B cell (primary cell): ENCODE data around the gene SPATA31A6. TPM values are rescaled to one million over a fixed set of nuclear protein-coding genes. Genes with fewer than 3 reads are reported as not detected.
"Not testable (repeated sequence)": the region's sequence is repeated elsewhere in the genome, so short reads cannot be mapped to it uniquely, and the experiment has no call there.

ENCODE experiments used
- ATAC-seq: fragments of 200-7000 bp; cut with Tn5 transposase; one replicate; pipeline ENCODE4 v1.10.0; 2021; ENCODE audit warnings: low read depth, mild to moderate bottlenecking, moderate number of reproducible peaks, moderate library complexity
- CTCF ChIA-PET: fragments of 350-600 bp; sonication (Branson Sonifier 250); formaldehyde crosslinking; loops from one replicate; lab custom pipeline; 2021; ENCODE audit warnings: antibody characterized with exemption, inconsistent platforms; lab: Charles Lee
- POLR2A ChIA-PET: fragments of 350-600 bp; sonication (Branson Sonifier 250); formaldehyde crosslinking; loops from one replicate; lab custom pipeline; 2021; ENCODE audit warnings: antibody characterized with exemption; lab: Charles Lee
- DNase-seq: peaks from one replicate; pipeline ENCODE4 v3.0.0; 2013
- H2AFZ ChIP-seq: 2 replicates; pipeline ENCODE4 v1.6.1; 2012; ENCODE audit warnings: mild to moderate bottlenecking, low read depth, low read length; ENCODE audit not compliant: insufficient read depth, poor library complexity, severe bottlenecking
- H3K27ac ChIP-seq, 2 donors: 1 replicate in 1 of 2; 2 replicates in 1 of 2; pipeline ENCODE4 v1.5.1; 2012 to 2013; ENCODE audit warnings: low read length in 2 of 2, mild to moderate bottlenecking in 2 of 2, moderate library complexity in 1 of 2
- H3K27me3 ChIP-seq, 4 experiments: fragments of 200-600 bp in 1 of 4; sonication (generic) in 1 of 4; replicated peaks in 1 of 4; 1 replicate in 2 of 4; 2 replicates in 2 of 4; pipeline versions ENCODE4 v1.6.1 to v1.7.0; 2013 to 2016; ENCODE audit warnings: low read length in 3 of 4, mild to moderate bottlenecking in 2 of 4, mixed read lengths in 1 of 4, moderate library complexity in 1 of 4; ENCODE audit not compliant: insufficient read depth in 4 of 4, control insufficient read depth in 3 of 4; ENCODE audit errors: control extremely low read depth in 1 of 4
- H3K36me3 ChIP-seq, 2 experiments: replicated peaks in 1 of 2; 1 replicate in 1 of 2; 2 replicates in 1 of 2; pipeline versions ENCODE4 v1.6.1 to v1.7.1; 2013; ENCODE audit warnings: low read length in 1 of 2; ENCODE audit not compliant: insufficient read depth in 2 of 2, control insufficient read depth in 1 of 2; ENCODE audit errors: control extremely low read depth in 1 of 2, extremely low read depth in 1 of 2
- H3K4me1 ChIP-seq, 2 donors: fragments of 200-600 bp in 1 of 2; sonication (generic) in 1 of 2; 1 replicate in 1 of 2; 2 replicates in 1 of 2; pipeline versions ENCODE4 v1.5.1 to v1.6.1; 2013 to 2017; ENCODE audit warnings: low read length in 2 of 2; ENCODE audit not compliant: control insufficient read depth in 2 of 2, insufficient read depth in 2 of 2
- H3K4me2 ChIP-seq: replicated peaks from 2 replicates; pipeline ENCODE3; 2012; ENCODE audit warnings: mild to moderate bottlenecking, low read depth, low read length; ENCODE audit not compliant: poor library complexity, severe bottlenecking
- H3K4me3 ChIP-seq, 5 experiments: fragments of 200-600 bp in 1 of 5; sonication (generic) in 1 of 5; 1 replicate in 3 of 5; 2 replicates in 2 of 5; pipeline versions ENCODE4 v1.5.1 to v1.7.0; 2011 to 2016; ENCODE audit warnings: low read length in 4 of 5, mild to moderate bottlenecking in 4 of 5, low read depth in 2 of 5, control low read depth in 1 of 5, moderate library complexity in 1 of 5; ENCODE audit not compliant: insufficient read depth in 1 of 5; ENCODE audit errors: control extremely low read depth in 1 of 5, extremely low read depth in 1 of 5
- H3K79me2 ChIP-seq: fragments of 200-600 bp; sonication (generic); one replicate; pipeline ENCODE4 v1.6.0; 2016; ENCODE audit warnings: low read length; ENCODE audit not compliant: control insufficient read depth, insufficient read depth
- H3K9ac ChIP-seq: fragments of 200-600 bp; sonication (generic); 2 replicates; pipeline ENCODE4 v1.6.1; 2017; ENCODE audit warnings: mild to moderate bottlenecking, low read length, moderate library complexity
- H3K9me3 ChIP-seq, 3 donors: one replicate each; pipeline versions ENCODE4 v1.6.1 to v1.7.1; 2013; ENCODE audit warnings: low read length in 2 of 3; ENCODE audit not compliant: control insufficient read depth in 2 of 3, insufficient read depth in 1 of 3; ENCODE audit errors: control extremely low read depth in 1 of 3
- H4K20me1 ChIP-seq: 2 replicates; pipeline ENCODE4 v1.6.0; 2012; ENCODE audit warnings: mild to moderate bottlenecking, low read length; ENCODE audit not compliant: insufficient read depth, control insufficient read depth, poor library complexity, severe bottlenecking
- H3K27ac Mint-ChIP-seq: one replicate; pipeline ENCODE4 v1.8.0; 2021; ENCODE audit warnings: mixed read lengths
- H3K27me3 Mint-ChIP-seq: one replicate; pipeline ENCODE4 v1.8.0; 2021; ENCODE audit warnings: mixed read lengths
- H3K4me1 Mint-ChIP-seq: one replicate; pipeline ENCODE4 v1.8.0; 2021; ENCODE audit warnings: mixed read lengths
- H3K4me3 Mint-ChIP-seq: one replicate; pipeline ENCODE4 v1.8.0; 2021; ENCODE audit warnings: mixed read lengths
- H3K9me3 Mint-ChIP-seq: one replicate; pipeline ENCODE4 v1.8.0; 2022; ENCODE audit warnings: mixed read lengths; ENCODE audit not compliant: insufficient read depth
- WGBS: methylation state at CpG from one replicate; pipeline ENCODE4 v1.1.5; 2013; ENCODE audit warnings: missing lambda C conversion rate; ENCODE audit not compliant: insufficient coverage; 5-methylcytosine and 5-hydroxymethylcytosine counted together
- intact Hi-C: fragments of 100-400 bp; cut with micrococcal nuclease; formaldehyde crosslinking; loops from one replicate; pipeline ENCODE4 v1.10.0; 2022
- polyA minus RNA-seq: library from RNA; depleted of rRNA, polyadenylated mRNA; stranded (reverse); fragments of >200 nt; gene quantifications from 2 replicates; pipeline ENCODE4 v1.2.3, GENCODE V29; 2012
- polyA plus RNA-seq: library from polyadenylated mRNA; depleted of rRNA; stranded (reverse); fragments of >200 nt; gene quantifications from 2 replicates; pipeline ENCODE4 v1.2.3, GENCODE V29; 2012
- total RNA-seq, 2 donors: library from RNA; stranded (reverse); fragments of 120-200 nt in 1 of 2; gene quantifications; 1 replicate in 1 of 2; 2 replicates in 1 of 2; pipeline versions ENCODE4 v1.2.3 to v1.2.4, GENCODE V29; 2013 to 2022

The SPATA31A6 gene
- total RNA-seq (not detected in 2 replicates), polyA plus RNA-seq (not detected in 2 replicates), polyA minus RNA-seq (not detected in 2 replicates)
- total RNA-seq (2013) = not detected

DNA sequence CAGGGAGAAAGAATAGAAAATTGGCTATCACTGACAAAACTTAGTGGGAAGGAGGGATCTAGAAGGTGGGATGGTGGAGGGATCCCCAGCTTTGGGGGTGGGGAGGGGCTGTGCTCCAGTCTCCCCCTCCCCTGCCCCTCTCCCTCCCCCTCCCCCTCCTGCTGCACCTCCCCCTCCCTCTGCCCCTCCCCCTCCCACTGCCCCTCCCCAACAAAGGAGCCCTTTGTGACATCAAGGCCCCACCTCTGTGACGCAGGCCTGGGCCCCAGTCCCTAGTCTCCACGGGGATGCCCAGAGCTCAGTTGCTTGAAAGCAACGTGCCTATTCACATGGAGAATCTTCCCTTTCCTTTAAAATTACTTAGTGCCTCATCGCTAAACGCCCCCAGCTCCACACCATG is at the start of gene SPATA31A6:
TSS of gene SPATA31A6 (plus strand) at position 301 of the 400 bp plus-strand sequence. CDS start at position 330, 29 bp downstream.
- CTCF ChIA-PET, H3K36me3 ChIP-seq, H3K9ac ChIP-seq, intact Hi-C loops, ATAC-seq, H3K4me1 Mint-ChIP-seq, H3K4me3 Mint-ChIP-seq, H3K4me2 ChIP-seq, DNase-seq, H3K27ac ChIP-seq, H4K20me1 ChIP-seq, H3K9me3 ChIP-seq, H3K27me3 Mint-ChIP-seq, H3K27me3 ChIP-seq, POLR2A ChIA-PET, H3K27ac Mint-ChIP-seq, H3K9me3 Mint-ChIP-seq, H3K4me1 ChIP-seq, H3K79me2 ChIP-seq, H2AFZ ChIP-seq, H3K4me3 ChIP-seq: not testable (repeated sequence)
- WGBS = 93% methylated on average over 5 of the region's 5 CpGs

- H3K36me3 ChIP-seq, H3K4me3 ChIP-seq, intact Hi-C loops, H3K27me3 Mint-ChIP-seq, ATAC-seq, H3K27ac ChIP-seq, H4K20me1 ChIP-seq, H3K9ac ChIP-seq, H3K79me2 ChIP-seq, H2AFZ ChIP-seq, H3K4me3 Mint-ChIP-seq, H3K4me1 Mint-ChIP-seq, H3K27ac Mint-ChIP-seq, H3K4me1 ChIP-seq, POLR2A ChIA-PET, H3K4me2 ChIP-seq, H3K9me3 ChIP-seq, CTCF ChIA-PET, H3K9me3 Mint-ChIP-seq, H3K27me3 ChIP-seq: not testable (repeated sequence)
- DNase-seq = peak; percentile 0
- WGBS = no CpG with 5 or more reads among the region's 1 CpG
These were observed 23.2 kb upstream of the SPATA31A6 start for GRCh38 chr9:42160299-42160698.

GRCh38 chr9:42219861-42220260 is 36.4 kb downstream of the SPATA31A6 start:
- DNase-seq, H3K4me3 ChIP-seq, ATAC-seq, H3K36me3 ChIP-seq, H3K4me1 ChIP-seq, H3K27ac ChIP-seq, H4K20me1 ChIP-seq, CTCF ChIA-PET, H3K4me2 ChIP-seq, intact Hi-C loops, H3K9me3 ChIP-seq, H3K9me3 Mint-ChIP-seq, H2AFZ ChIP-seq, H3K4me1 Mint-ChIP-seq, H3K27ac Mint-ChIP-seq, H3K27me3 Mint-ChIP-seq, H3K27me3 ChIP-seq, H3K9ac ChIP-seq, H3K4me3 Mint-ChIP-seq, POLR2A ChIA-PET, H3K79me2 ChIP-seq: not testable (repeated sequence)
- no CpG with 5 or more reads among the region's 2 CpGs for WGBS

DNA sequence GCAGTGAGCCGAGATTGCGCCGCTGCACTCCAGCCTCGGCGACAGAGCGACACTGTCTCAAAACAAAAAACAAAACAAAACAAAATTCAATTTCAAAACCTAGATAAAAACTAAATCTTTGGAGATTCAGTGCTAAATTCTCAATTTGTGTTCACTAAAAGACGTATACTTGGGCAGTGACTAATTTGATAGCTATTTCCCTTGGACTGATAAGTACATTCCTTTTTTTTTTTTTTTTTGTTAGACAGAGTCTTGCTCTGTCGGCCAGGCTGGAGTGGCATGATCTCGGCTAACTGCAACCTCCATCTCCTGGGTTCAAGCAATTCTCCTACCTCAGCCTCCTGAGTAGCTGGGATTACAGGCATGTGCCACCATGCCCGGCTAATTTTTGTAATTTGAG is 39.8 kb downstream of the SPATA31A6 start:
- H3K36me3 ChIP-seq, H3K79me2 ChIP-seq, H2AFZ ChIP-seq, H3K9me3 Mint-ChIP-seq, H3K4me1 Mint-ChIP-seq, POLR2A ChIA-PET, H3K9me3 ChIP-seq, H3K4me2 ChIP-seq, H3K4me3 Mint-ChIP-seq, CTCF ChIA-PET, H3K27ac ChIP-seq, H3K4me1 ChIP-seq, H3K27ac Mint-ChIP-seq, H3K27me3 Mint-ChIP-seq, DNase-seq, H4K20me1 ChIP-seq, intact Hi-C loops, H3K27me3 ChIP-seq, H3K4me3 ChIP-seq, H3K9ac ChIP-seq, ATAC-seq: not testable (repeated sequence)
- WGBS = 100% methylated on average over 3 of the region's 10 CpGs
